Measurements from ENCODE around the gene PYROXD2.

PYROXD2 gene

GRCh38 chr10:98414932-98415730, at the start of gene PYROXD2:
Gene PYROXD2 (minus strand): TSS chr10:98415182. CDS start chr10:98415135, 47 bp downstream.
- DNase-seq (ENCODE audit: low read depth) = peak; percentile 80

GRCh38 chr10:98463976-98464754, 49.2 kb upstream of the PYROXD2 start:
- no peak for DNase-seq (ENCODE audit: low read depth)

- peak; percentile 81 for DNase-seq (ENCODE audit: low read depth)
Observed at GRCh38 chr10:98463016-98463415, 48.0 kb upstream of the PYROXD2 start.

GRCh38 chr10:98461500-98461842, 46.5 kb upstream of the PYROXD2 start:
- no peak for DNase-seq (ENCODE audit: low read depth)

GRCh38 chr10:98460837-98461499, 46.0 kb upstream of the PYROXD2 start:
- DNase-seq (ENCODE audit: low read depth) = peak; percentile 84

- DNase-seq (ENCODE audit: low read depth) = no peak
Observed at GRCh38 chr10:98458809-98459784, 44.1 kb upstream of the PYROXD2 start.

GRCh38 chr10:98457721-98458120, 42.7 kb upstream of the PYROXD2 start:
- DNase-seq (ENCODE audit: low read depth) = peak; percentile 56

GRCh38 chr10:98456686-98457482, 41.9 kb upstream of the PYROXD2 start:
- DNase-seq (ENCODE audit: low read depth) = no peak

GRCh38 chr10:98456043-98456570, 41.1 kb upstream of the PYROXD2 start:
- DNase-seq (ENCODE audit: low read depth) = no peak

GRCh38 chr10:98453729-98454128, 38.7 kb upstream of the PYROXD2 start:
- DNase-seq (ENCODE audit: low read depth) = no peak

- no peak for DNase-seq (ENCODE audit: low read depth)
Observed at GRCh38 chr10:98450618-98451017, 35.6 kb upstream of the PYROXD2 start.

GRCh38 chr10:98449287-98449686, 34.3 kb upstream of the PYROXD2 start:
- no peak for DNase-seq (ENCODE audit: low read depth)

- DNase-seq (ENCODE audit: low read depth) = peak; percentile 74
Observed at GRCh38 chr10:98446661-98447221, 31.8 kb upstream of the PYROXD2 start, which contains the start of gene HPS1. Gene HPS1 (minus strand): TSS chr10:98446935. CDS start chr10:98443240, 3,695 bp downstream.

- DNase-seq (ENCODE audit: low read depth) = peak; percentile 41
Observed at GRCh38 chr10:98446151-98446660, 31.2 kb upstream of the PYROXD2 start.

- no peak for DNase-seq (ENCODE audit: low read depth)
Observed at GRCh38 chr10:98445200-98445812, 30.3 kb upstream of the PYROXD2 start.

- DNase-seq (ENCODE audit: low read depth) = no peak
Observed at GRCh38 chr10:98444314-98445006, 29.5 kb upstream of the PYROXD2 start.

- DNase-seq (ENCODE audit: low read depth) = no peak
Observed at GRCh38 chr10:98438715-98439114, 23.7 kb upstream of the PYROXD2 start.

GRCh38 chr10:98436704-98437103, 21.7 kb upstream of the PYROXD2 start:
- DNase-seq (ENCODE audit: low read depth) = no peak

GRCh38 chr10:98435178-98435577, 20.2 kb upstream of the PYROXD2 start:
- DNase-seq (ENCODE audit: low read depth) = no peak

All from CMK (cell line).